Stimulated activated CD4-positive, alpha-beta T cell treated with anti-CD3 and anti-CD28 coated beads, Interleukin-2, amount 100 ng/mL, for 48 hours (primary cell): Measurements from ENCODE around the gene TMCO1.
"Not testable (repeated sequence)": the region's sequence is repeated elsewhere in the genome, so short reads cannot be mapped to it uniquely, and the experiment has no call there.

Experiments used
- DNase-seq, 2 donors: peaks; one replicate each; pipeline ENCODE4 v3.0.0-alpha.2; 2020

TMCO1 gene, protein sequence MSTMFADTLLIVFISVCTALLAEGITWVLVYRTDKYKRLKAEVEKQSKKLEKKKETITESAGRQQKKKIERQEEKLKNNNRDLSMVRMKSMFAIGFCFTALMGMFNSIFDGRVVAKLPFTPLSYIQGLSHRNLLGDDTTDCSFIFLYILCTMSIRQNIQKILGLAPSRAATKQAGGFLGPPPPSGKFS

DNA sequence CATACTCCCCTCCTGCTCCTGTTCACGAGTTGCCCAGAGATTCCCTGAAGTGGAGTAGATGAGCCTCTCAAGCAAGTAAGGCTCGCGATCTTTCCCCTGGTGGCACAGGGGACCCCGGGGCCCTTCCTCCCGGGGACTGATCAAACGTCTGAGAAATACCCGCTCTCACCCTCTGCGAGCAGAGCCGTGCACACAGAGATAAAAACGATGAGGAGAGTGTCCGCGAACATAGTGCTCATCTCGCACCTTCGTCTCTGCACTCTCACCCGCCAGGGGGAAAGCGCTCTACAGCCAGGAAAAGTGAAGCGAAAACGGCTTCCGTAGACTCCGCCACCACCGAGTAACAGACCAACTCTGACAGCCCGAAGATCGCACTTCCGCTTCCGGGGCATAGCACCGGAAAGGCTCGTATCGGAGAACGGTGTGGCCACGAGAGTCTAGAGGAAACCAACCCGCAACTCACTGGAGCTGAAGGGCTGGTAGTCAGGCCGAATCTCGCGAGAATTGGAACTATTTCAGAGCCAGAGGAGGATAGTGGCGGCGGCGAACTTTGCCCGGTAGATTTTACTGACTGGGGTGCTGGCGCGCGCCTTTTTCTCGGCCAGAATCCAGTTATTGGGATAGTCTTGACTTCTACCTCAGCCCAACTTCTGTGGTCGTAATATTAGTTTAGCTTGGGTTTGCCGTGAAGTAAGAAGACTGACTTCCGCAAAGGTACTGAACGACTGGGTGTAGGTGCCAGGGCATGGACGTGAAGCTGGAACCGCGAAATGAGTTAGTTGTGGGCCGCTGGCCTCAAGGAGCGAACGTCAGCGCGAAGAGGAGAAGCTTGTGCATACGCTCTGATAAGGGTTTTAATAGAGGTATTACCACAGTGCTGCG is at the start of gene TMCO1:
TMCO1 (minus strand) TSS at position 356 of the 882 bp plus-strand sequence; CDS start at position 239, 117 bp downstream.
- DNase-seq: peak; percentile 79 to 89

DNA sequence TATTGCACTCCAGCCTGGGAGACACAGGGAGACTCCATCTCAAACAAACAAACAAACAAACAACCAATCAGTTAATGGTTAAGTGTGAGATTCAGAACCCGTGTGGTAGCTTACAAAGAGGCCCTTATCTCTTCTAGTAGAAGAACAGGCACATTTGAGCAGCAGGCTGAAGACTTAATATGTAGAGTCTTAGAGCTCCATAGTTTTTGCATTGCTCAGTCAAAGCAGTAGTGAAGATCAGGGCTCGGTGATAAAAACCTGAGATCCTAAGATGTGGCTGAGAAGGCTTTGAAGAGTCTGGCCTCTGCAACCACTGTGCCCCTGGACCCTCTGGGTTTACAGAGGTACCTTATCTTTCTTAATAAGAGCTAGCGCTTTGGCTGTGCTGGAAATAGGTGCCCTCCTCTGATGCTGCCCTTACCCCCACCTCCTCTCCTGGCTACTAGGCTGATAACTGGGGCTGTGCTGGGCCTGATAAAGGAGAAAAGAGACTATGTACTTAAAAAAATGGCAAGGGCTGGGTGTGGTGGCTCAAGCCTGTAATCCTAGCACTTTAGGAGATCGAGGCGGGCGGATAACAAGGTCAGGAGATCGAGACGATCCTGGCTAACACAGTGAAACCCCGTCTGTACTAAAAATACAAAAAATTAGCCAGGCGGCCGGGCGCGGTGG is 48.3 kb upstream of the TMCO1 start:
- no peak for DNase-seq

DNA sequence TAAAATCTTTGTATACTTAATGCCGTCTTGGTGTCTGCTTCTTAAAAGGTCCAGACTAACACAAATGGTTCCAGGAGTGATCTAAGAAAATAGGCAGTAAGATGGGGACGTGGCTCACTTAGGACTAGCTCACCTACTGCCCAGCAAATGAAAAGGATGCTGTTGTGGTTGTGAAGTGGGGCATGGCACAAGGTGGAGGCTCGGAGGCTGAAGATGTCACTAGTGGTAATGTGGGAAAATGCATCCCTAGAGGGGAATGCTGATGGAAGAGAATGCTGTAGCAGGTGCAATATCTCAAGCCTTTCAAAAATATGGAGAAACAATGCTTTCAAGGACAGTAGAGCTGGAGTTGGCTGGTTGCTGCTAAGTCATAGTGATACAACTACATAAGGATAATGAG is 47.5 kb upstream of the TMCO1 start:
- DNase-seq: no peak

DNA sequence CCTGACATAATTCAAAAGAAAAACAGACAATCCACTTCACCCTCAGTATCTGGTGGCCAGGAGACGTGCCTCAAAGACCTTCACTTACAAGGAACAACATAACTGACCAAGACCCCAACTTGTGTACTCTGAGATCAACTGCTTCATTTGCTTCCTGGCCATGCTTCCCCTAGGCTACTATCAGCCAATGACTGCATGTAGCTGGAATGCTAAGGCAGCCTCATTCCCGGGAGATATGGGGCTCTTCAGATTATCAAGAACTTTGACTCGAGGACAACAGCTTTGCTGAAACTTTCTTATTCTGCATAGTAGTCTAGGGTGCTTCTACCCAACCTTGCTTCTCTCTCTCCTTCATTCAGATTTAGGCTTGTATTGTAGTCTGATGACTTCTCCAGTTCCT is 47.1 kb upstream of the TMCO1 start:
- no peak for DNase-seq

DNA sequence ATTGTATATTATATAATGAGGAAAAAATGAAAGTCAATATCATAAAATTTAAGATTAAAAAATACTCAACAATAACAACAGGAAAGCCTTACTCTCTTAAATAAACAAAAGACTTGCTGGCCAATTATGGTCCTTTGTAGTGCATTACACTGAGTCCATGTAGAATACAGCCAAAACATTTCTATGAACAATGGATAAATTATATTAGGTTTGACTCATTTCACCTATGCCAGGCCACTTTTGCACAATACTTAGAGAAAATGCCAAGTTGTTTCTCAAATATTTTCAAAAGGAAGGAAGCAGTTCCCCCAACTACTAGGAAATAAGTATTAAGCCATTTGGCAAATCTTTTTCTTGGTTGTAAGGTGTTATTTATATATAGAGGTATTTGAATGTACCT is 38.9 kb upstream of the TMCO1 start:
- DNase-seq: no peak

DNA sequence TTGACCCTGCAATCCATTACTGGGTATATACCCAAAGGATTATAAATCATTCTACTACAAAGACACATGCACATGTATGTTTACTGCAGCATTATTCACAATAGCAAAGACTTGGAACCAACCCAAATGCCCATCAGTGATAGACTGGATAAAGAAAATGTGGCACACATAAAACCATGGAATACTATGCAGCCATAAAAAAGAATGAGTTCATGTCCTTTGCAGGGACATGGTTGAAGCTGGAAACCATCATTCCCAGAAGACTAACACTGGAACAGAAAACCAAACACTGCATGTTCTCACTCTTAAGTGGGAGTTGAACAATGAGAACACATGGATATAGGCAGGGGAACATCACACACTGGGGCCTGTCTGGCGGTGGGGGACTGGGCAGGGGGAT is 35.8 kb upstream of the TMCO1 start:
- not testable (repeated sequence) for DNase-seq

DNA sequence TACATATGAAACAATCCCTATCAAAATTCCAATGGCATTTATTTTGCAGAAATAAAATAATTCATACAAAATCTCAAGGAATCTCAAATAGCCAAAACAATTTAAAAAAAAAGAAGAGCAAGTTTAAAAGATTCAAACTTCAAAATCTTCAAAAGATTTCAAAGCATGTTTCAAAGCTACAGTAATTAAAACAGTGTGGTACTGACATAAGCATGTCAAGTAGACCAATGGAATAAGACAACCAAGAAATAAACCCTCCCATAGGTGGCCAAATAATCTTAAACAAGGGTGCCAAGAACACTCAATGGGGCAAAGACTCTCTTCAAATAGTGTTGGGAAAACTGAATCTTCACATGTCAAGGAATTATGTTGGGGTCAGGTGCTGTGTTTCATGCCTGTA is 30.7 kb upstream of the TMCO1 start:
- DNase-seq: no peak

DNA sequence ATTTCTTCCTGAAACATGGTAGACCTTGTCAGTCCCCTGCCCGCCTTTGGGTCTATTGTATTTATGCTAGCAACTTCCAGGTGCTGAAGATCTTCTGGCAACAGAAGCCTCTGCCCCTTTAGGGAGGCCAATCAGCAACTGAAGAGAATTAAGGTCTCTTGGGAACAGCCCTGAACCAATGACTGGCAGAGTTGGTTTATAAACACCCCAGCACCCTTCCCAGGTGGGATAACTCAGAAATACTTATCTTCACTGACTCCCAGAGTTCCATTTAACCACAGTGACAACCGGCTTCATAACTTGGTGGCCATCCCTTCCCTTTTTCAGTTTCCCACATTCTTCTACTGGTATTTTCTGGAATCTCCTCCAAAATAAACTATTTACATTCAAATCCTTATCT is 27.2 kb upstream of the TMCO1 start:
- no peak for DNase-seq

DNA sequence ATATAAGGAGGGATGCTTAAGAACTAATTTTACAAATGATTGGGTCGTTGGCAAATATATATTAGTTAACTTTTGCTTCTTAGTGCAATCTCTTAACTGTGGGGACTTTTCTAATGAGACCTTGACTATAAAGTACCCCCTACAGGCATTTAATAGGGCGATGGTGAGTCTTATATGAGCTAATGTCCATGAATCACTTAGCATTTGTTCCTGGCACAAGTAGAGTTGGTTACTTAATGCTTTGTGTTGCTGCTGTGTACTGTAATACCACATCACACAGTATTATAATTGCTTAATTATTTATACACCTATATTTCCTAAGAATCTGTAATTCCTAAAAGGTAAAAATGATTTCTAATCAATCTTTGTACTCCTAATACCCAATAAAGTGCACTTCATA is 25.3 kb upstream of the TMCO1 start:
- no peak for DNase-seq

DNA sequence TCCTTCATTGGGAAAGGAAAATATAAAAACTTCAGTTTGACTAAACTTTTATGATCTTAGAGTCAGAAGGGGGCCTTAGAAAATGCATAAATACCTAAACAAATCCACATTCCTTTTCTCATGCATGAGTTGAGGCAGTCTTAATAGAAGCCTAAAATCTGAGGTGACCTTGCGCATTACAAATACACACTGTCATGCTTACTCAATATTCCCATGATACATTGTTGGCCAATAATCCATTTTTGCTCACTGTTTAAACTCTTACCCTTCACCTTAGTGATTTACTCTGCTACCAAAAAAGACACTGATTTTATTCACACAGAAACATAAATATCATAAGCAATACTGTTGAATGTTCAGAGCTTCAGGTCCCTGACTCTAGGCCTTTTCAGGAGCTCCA is 19.1 kb upstream of the TMCO1 start:
- DNase-seq: no peak

DNA sequence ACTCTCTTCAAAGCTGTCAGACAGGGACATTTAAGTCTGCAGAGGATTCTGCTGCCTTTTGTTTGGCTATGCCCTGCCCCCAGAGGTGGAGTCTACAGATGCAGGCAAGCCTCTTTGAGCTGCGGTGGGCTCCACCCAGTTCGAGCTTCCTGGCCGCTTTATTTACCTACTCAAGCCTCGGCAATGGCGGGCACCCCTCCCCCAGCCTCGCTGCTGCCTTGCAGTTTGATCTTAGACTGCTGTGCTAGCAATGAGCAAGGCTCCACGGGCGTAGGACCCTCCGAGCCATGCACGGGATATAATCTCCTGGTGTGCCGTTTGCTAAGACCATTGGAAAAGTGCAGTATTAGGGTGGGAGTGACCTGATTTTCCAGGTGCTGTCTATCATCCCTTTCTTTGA is 14.9 kb upstream of the TMCO1 start:
- DNase-seq: not testable (repeated sequence)

DNA sequence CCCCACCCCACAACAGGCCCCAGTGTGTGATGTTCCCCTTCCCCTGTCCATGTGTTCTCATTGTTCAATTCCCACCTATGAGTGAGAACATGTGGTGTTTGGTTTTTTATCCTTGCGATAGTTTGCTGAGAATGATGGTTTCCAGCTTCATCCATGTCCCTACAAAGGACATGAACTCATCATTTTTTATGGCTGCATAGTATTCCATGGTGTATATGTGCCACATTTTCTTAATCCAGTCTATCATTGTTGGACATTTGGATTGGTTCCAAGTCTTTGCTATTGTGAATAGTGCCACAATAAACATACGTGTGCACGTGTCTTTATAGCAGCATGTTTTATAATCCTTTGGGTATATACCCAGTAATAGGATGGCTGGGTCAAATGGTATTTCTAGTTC is 9.5 kb upstream of the TMCO1 start:
- not testable (repeated sequence) for DNase-seq

DNA sequence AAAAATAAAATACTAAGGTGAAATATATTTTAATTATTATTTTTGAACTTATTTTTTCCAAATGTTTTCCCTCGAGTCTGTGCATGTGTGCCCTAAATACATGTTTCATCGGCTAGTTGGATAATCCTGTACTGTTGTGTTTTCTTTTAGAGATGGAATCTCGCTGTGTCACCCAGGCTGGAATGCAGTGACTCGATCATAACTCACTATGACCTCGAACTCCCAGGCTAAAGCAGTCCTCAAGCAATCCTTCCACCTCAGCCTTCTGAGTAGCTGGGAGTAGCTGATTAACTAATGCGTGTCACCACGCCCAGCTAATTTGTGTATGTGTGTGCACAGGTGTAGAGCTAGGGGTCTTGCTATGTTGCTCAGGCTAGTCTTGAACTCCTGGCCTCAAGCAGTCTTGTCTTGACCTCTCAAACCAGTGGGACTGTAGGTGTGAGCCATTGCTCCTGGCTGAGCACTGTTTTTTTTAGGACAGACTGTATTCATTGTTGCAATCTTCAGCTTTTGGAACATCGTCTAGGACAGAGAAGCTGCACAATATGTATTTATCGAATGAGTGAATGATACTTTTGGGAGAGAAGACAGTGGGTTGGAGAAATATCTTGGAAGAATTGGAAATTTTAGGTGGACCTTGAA is 4.8 kb upstream of the TMCO1 start:
- no peak for DNase-seq

DNA sequence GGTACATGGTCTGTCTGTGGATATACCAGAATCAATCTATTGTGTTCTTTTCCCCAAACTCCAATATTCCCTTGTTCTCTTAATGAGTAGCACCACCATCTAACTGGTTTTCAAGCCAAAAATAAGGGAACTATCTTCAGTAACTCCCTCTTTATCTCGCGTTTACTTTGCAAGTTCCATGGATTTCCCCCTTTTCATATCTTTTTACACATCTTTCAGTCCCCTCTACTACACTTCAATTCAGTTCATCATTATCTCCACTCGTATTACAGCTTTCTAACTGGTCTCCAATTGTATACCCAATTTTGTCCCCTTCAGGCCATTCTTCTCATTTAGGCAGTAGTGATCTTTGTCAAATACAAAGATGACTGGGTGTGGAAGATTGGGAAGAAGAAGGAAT is 4.1 kb upstream of the TMCO1 start:
- DNase-seq: no peak

DNA sequence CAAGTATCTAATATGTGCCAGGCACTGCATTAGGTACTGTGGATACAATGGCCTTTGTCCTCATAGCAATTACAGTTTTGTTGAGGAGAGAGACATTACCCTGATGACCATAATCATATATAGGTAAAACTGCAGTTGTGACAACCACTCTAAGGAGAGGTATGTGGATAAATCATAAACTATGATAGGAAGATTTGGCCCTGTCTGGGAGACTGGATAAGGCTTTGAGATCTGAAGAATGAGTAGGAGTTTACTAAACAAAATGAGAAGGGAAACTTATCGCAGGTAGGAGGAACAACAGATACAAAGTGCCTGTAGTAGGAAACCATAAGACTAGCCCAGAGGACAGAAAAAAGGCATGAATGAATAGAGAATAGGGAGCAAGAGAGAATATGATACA is 4.4 kb downstream of the TMCO1 start:
- no peak for DNase-seq

DNA sequence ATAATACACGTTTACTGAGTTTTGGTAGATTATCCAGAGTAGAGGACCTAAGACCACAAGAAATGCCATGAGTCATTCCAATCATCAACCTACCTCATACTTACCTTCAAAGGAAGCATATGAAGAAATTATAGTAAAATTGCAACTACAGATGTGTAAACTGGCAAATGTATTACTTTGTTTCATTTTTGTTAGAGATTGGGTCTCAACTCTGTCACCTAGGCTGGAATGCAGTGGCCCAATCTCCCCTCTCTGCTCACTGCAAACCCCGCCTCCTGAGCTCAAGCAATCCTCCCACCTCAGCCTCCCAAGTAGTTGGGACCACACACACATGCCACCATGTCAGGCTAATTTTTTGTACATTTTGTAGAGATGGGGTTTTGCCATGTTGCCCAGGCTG is 5.2 kb downstream of the TMCO1 start:
- DNase-seq: peak in 1 of 2 donors; percentile 6

DNA sequence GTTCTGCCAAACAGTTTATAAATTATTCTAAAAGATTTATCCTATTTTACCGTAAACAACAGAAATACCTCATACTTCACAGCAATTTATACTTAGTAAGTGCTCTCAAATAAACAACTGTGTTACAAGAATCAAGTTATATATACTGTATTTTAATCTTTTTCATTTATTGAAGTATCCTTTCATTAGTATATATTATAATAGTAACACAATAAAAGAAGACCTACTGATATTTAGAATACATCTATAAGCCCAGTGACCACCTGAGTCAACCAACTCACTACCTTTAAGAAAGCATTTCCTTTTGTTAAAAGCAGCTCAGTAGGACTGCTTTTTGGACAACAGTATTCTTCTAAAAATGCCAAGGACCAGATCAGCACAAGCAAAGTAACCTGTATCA is 5.9 kb downstream of the TMCO1 start:
- DNase-seq: no peak

DNA sequence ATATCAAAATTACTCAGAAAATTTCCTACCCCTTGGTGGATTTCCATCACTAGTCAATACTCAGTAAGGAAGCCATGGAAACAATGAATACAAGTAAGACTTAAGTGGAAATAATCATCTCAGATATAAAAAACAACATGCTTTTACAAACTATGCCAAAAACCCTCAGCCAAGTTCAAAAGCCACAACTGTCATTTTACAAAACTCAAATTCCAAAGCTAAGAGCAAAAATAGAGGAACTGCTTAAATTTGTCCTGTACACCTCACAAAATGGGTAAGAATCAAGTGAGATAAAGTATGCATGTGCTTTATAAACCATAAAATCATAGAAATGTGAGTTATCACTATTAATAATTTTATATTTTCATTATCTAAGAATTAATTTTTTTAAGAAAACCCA is 9.6 kb downstream of the TMCO1 start:
- DNase-seq: no peak

DNA sequence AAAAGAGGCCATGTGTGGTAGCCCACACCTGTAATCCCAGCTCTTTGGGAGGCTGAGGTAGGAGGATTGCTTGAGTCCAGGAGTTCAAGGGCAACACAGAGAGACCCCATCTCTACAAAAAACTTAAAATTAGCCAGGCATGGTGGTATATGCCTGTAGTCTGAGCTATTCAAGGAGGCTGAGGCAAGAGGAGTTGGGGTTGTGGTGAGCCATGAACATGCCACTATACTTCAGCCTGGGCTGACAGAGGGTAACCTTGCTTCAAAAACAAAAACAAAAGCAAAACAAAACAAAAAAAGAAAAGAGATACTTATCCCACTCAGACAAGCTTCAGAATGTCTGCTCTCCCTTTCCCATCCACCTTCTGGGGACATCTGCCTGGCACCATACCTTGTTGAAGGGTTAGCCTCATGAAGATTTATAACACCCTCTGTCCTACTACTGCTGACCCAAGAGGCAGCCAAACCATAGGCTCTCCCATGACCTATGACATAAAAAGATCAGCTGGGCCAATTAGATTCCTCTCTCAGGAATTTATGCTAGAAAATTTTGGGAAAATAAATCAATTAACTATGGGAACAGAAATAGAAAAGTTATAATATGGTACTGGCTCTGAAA is 13.2 kb downstream of the TMCO1 start:
- DNase-seq: no peak

DNA sequence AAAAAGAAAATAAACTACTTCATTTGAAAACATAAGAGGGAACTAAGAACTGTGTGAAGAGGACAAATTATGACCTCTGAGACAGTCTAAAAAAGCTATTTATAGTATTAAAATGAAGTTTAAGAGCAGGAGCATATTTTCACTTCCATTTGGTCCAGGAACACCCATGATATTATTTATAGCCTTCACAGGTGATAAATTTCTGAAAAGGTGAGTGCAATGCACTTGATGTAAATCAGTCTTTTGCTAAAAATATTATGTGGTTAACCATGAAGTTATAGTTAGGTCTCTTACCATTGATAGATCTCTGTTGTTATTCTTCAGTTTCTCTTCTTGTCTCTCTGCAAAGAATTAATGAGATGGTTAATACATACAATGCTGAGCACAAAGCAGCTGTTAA is 14.7 kb downstream of the TMCO1 start:
- no peak for DNase-seq

DNA sequence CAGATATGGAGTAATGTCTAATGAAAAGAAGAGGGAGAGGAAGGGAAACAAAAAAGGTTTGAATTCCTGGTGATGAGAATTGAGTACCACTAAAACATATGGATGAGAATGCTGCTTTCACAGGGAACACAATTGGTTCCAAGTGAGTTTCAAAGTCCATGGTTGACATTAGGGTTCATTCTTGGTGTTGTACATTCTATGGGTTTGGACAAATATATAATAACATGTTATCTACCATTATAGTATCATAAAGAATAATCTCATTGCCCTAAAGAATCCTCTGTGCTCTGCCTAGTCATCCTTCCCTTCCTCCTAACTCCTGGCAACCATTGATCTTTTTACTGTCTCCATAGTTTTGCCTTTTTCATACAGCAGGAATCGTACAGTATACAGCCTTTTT is 20.1 kb downstream of the TMCO1 start:
- no peak for DNase-seq

DNA sequence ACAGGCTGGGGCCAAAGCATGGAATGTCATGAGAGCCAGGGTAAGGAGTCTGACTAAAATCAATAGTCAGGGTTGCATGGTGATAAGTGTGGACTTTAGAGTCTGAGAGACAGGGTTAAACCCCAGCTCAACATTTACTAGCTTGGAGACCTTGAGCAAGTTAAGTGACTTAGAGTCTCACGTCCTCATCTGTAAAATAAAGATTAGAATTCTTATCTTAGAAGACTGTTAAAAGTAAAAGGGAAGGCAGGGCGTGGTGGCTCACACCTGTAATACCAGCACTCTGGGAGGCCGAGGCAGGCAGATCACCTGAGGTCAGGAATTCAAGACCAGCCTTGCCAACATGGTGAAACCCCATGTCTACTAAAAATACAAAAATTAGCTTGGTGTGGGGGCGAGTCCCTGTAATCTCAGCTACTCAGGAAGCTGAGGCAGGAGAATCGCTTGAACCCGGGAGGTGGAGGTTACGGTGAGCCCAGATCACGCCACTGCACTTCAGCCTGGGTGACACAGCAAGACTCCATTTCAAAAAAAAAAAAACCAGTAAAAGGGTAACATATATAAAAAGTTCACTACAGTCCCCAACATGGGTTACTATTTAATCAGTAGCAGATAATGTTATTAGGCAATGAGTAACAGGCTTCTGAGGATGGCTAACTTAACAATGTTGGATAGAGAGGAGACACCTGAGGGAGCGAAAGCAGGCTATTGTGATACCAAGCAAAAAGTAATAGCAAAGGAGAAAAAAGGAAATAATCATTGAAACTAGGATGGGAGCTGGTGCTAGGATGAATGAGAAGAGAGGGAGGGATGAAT is 20.8 kb downstream of the TMCO1 start:
- DNase-seq: no peak
